Measurements from ENCODE around the gene FHOD1.

GRCh38 chr16:67283826-67284555, 36.7 kb upstream of the FHOD1 start:
- TF ChIP-seq ZNF138 (tag by site-specific recombination; IDR thresholded peaks at IDR 0.05; ENCODE audit: borderline replicate concordance) (no peak), ZBTB7A (tag by site-specific recombination; IDR thresholded peaks at IDR 0.05; ENCODE audit: low read depth) (no peak)
- TF ChIP-seq, protein P1, sequence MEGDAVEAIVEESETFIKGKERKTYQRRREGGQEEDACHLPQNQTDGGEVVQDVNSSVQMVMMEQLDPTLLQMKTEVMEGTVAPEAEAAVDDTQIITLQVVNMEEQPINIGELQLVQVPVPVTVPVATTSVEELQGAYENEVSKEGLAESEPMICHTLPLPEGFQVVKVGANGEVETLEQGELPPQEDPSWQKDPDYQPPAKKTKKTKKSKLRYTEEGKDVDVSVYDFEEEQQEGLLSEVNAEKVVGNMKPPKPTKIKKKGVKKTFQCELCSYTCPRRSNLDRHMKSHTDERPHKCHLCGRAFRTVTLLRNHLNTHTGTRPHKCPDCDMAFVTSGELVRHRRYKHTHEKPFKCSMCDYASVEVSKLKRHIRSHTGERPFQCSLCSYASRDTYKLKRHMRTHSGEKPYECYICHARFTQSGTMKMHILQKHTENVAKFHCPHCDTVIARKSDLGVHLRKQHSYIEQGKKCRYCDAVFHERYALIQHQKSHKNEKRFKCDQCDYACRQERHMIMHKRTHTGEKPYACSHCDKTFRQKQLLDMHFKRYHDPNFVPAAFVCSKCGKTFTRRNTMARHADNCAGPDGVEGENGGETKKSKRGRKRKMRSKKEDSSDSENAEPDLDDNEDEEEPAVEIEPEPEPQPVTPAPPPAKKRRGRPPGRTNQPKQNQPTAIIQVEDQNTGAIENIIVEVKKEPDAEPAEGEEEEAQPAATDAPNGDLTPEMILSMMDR (tag by site-specific recombination; IDR thresholded peaks at IDR 0.05) = no peak

Measured in HEK293 (cell line).